Kidney (tissue), 14 donors: ENCODE data around the gene ZPR1. TPM values are rescaled to one million over a fixed set of nuclear protein-coding genes. Genes with fewer than 3 reads are reported as not detected.

Experiments used
- DNase-seq, 5 donors: peaks; one replicate each; pipeline ENCODE4 v3.0.0-alpha.2; 2013 to 2020
- FAIRE-seq: peaks from 2 replicates; lab custom pipeline; 2012; peaks lifted over from hg19 to GRCh38; lab: Jason Lieb, UNC
- H3K27ac ChIP-seq, 2 donors: one replicate each; pipeline ENCODE4 v1.7.0; 2013; ENCODE audit warnings: low read depth in 2 of 2, low read length in 2 of 2, inconsistent platforms in 1 of 2
- H3K27me3 ChIP-seq: one replicate; pipeline ENCODE4 v1.7.1; 2013; ENCODE audit warnings: low read length, inconsistent platforms; ENCODE audit not compliant: control insufficient read depth, insufficient read depth
- H3K36me3 ChIP-seq, 3 donors: one replicate each; pipeline versions ENCODE4 v1.7.0 to v1.7.1; 2013; ENCODE audit warnings: low read length in 3 of 3, control low read depth in 1 of 3, inconsistent platforms in 1 of 3; ENCODE audit not compliant: insufficient read depth in 3 of 3, control insufficient read depth in 2 of 3
- H3K4me1 ChIP-seq, 3 donors: one replicate each; pipeline versions ENCODE4 v1.7.0 to v1.7.1; 2013; ENCODE audit warnings: low read length in 3 of 3, inconsistent platforms in 1 of 3, low read depth in 1 of 3; ENCODE audit not compliant: control insufficient read depth in 2 of 3, insufficient read depth in 2 of 3
- H3K4me3 ChIP-seq, 3 donors: one replicate each; pipeline versions ENCODE4 v1.7.0 to v1.8.1; 2013; ENCODE audit warnings: low read length in 3 of 3, control low read depth in 1 of 3, inconsistent platforms in 1 of 3
- H3K9ac ChIP-seq, 3 donors: one replicate each; pipeline versions ENCODE4 v1.7.0 to v1.7.1; 2013; ENCODE audit warnings: low read length in 3 of 3, control low read depth in 1 of 3, inconsistent platforms in 1 of 3
- H3K9me3 ChIP-seq, 3 donors: one replicate each; pipeline versions ENCODE4 v1.7.0 to v1.7.1; 2013; ENCODE audit warnings: low read length in 3 of 3, control low read depth in 1 of 3, inconsistent platforms in 1 of 3; ENCODE audit not compliant: control insufficient read depth in 2 of 3, insufficient read depth in 1 of 3
- intact Hi-C: fragments of 100-400 bp; cut with DNase I; formaldehyde crosslinking; loops from one replicate; pipeline ENCODE4 v1.11.1; 2022
- polyA plus RNA-seq: library from polyadenylated mRNA; stranded (reverse); fragments of 350-450 nt; fragmentation: Illumina TruSeq; extraction: RNeasy Lipid Tissue Mini Kit (QIAGEN cat#74804); gene quantifications from one replicate; pipeline ENCODE4 v1.2.3, GENCODE V29; 2014; ENCODE audit warnings: low read depth, low replicate concordance; ENCODE audit not compliant: insufficient read depth
- total RNA-seq: library from RNA; stranded (reverse); fragmentation: NEBNext Ultra II Directional; extraction: Animal tissue kit (Norgen Biotek cat#: 25700); gene quantifications from one replicate; pipeline ENCODE4 v1.2.1, GENCODE V29; 2021
- TF ChIP-seq, protein P1 (sequence below): IDR thresholded peaks from 3 replicates; pipeline ENCODE4 v1.5.1; 2012; ENCODE audit warnings: mild to moderate bottlenecking, moderate library complexity, borderline replicate concordance; ENCODE audit not compliant: insufficient read depth; ENCODE audit errors: extremely low read depth
- donor health status: control.
- donor health status: control.
- donor health status: control.
- donor health status: control.
- donor health status: control.
- donor health status: DM: yes; HTN: yes; CAD: no.
- donor health status: Normal renal cell carcinoma (clear cell type).

ZPR1 gene
- total and polyA plus RNA-seq, 2 donors from 2014 or later: 30.0 to 40.2 TPM

- FAIRE-seq (no peak), DNase-seq (no peak)
- Histone ChIP-seq H3K9ac (no peak overlapping the region), H3K36me3 (no peaks in the 10 kb centered on the region), H3K4me3 (no peak overlapping the region), H3K27ac (no peak overlapping the region), H3K27me3 (no peaks in the 10 kb centered on the region), H3K9me3 (no peaks in the 10 kb centered on the region), H3K4me1 (no peaks in the 10 kb centered on the region)
- intact Hi-C loops: no loop called here
- TF ChIP-seq, protein P1, sequence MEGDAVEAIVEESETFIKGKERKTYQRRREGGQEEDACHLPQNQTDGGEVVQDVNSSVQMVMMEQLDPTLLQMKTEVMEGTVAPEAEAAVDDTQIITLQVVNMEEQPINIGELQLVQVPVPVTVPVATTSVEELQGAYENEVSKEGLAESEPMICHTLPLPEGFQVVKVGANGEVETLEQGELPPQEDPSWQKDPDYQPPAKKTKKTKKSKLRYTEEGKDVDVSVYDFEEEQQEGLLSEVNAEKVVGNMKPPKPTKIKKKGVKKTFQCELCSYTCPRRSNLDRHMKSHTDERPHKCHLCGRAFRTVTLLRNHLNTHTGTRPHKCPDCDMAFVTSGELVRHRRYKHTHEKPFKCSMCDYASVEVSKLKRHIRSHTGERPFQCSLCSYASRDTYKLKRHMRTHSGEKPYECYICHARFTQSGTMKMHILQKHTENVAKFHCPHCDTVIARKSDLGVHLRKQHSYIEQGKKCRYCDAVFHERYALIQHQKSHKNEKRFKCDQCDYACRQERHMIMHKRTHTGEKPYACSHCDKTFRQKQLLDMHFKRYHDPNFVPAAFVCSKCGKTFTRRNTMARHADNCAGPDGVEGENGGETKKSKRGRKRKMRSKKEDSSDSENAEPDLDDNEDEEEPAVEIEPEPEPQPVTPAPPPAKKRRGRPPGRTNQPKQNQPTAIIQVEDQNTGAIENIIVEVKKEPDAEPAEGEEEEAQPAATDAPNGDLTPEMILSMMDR: no peak
These were observed 38.3 kb upstream of the ZPR1 start for GRCh38 chr11:116825854-116826750.

GRCh38 chr11:116825434-116825833 is 37.6 kb upstream of the ZPR1 start:
- Histone ChIP-seq H3K9me3 (no peaks in the 10 kb centered on the region), H3K4me3 (no peak overlapping the region), H3K9ac (no peak overlapping the region), H3K4me1 (no peaks in the 10 kb centered on the region), H3K27ac (no peak overlapping the region), H3K27me3 (no peaks in the 10 kb centered on the region), H3K36me3 (no peaks in the 10 kb centered on the region)
- TF ChIP-seq, protein P1: no peak
- FAIRE-seq (no peak), DNase-seq (no peak)
- intact Hi-C loops: no loop called here

GRCh38 chr11:116823031-116823843 is 35.4 kb upstream of the ZPR1 start, which contains the start of gene APOA4:
Gene APOA4 (minus strand): TSS chr11:116823304. CDS start chr11:116823191, 113 bp downstream.
- H3K4me1 ChIP-seq: no peaks in the 10 kb centered on the region
- H3K9ac ChIP-seq: no peak within 1 kb of the TSS
- no peaks in the 10 kb centered on the region for H3K36me3 ChIP-seq
- DNase-seq: no peak
- H3K27ac ChIP-seq: no peak within 1 kb of the TSS
- H3K27me3 ChIP-seq: no peaks in the 10 kb centered on the region
- TF ChIP-seq, protein P1: no peak
- no peak within 1 kb of the TSS for H3K4me3 ChIP-seq
- no peak for FAIRE-seq
- no peaks in the 10 kb centered on the region for H3K9me3 ChIP-seq
- intact Hi-C loops: no loop called here
